Liver (tissue), 9 donors: ENCODE measurements around the gene FAM107A. TPM values are rescaled to one million over a fixed set of nuclear protein-coding genes. Genes with fewer than 3 reads are reported as not detected.

ENCODE experiments used
- DNase-seq: peaks from one replicate; pipeline ENCODE4 v3.0.0-alpha.2; 2017; ENCODE audit warnings: low spot score
- H3K27ac ChIP-seq, 2 donors: one replicate each; pipeline ENCODE4 v1.7.0; 2013; ENCODE audit warnings: inconsistent platforms in 2 of 2, low read length in 2 of 2, control low read depth in 1 of 2, low read depth in 1 of 2, mild to moderate bottlenecking in 1 of 2
- H3K27me3 ChIP-seq, 4 donors: one replicate each; pipeline versions ENCODE4 v1.6.1 to v1.7.0; 2013; ENCODE audit warnings: low read length in 3 of 4, inconsistent platforms in 1 of 4, mild to moderate bottlenecking in 1 of 4, moderate library complexity in 1 of 4; ENCODE audit not compliant: control insufficient read depth in 4 of 4, insufficient read depth in 4 of 4
- H3K36me3 ChIP-seq, 4 donors: one replicate each; pipeline versions ENCODE4 v1.6.1 to v1.7.0; 2013; ENCODE audit warnings: low read length in 3 of 4, mild to moderate bottlenecking in 3 of 4, low read depth in 1 of 4, moderate library complexity in 1 of 4; ENCODE audit not compliant: control insufficient read depth in 4 of 4, insufficient read depth in 3 of 4
- H3K4me1 ChIP-seq, 4 donors: one replicate each; pipeline versions ENCODE4 v1.6.1 to v1.7.0; 2013; ENCODE audit warnings: low read length in 3 of 4, mild to moderate bottlenecking in 3 of 4, moderate library complexity in 1 of 4; ENCODE audit not compliant: control insufficient read depth in 4 of 4, insufficient read depth in 4 of 4
- H3K4me3 ChIP-seq, 3 donors: one replicate each; pipeline versions ENCODE4 v1.6.1 to v1.7.0; 2013; ENCODE audit warnings: low read length in 3 of 3, control low read depth in 1 of 3, low read depth in 1 of 3, mild to moderate bottlenecking in 1 of 3
- H3K9ac ChIP-seq, 2 donors: one replicate each; pipeline ENCODE4 v1.7.0; 2013; ENCODE audit warnings: low read length in 2 of 2, mild to moderate bottlenecking in 2 of 2, moderate library complexity in 2 of 2, control low read depth in 1 of 2, low read depth in 1 of 2
- H3K9me3 ChIP-seq, 4 donors: one replicate each; pipeline versions ENCODE4 v1.6.1 to v1.7.0; 2013; ENCODE audit warnings: low read length in 3 of 4; ENCODE audit not compliant: control insufficient read depth in 4 of 4
- ATF3 ChIP-seq: IDR thresholded peaks from 2 replicates; pipeline ENCODE4 v1.6.1; 2016; ENCODE audit warnings: antibody characterized with exemption
- EGR1 ChIP-seq, 2 donors: IDR thresholded peaks; 2 replicates each; pipeline ENCODE4 v1.6.1; 2016 to 2018; ENCODE audit warnings: antibody characterized with exemption in 2 of 2, low read depth in 2 of 2
- FOXA1 ChIP-seq: IDR thresholded peaks from 2 replicates; pipeline ENCODE4 v1.6.1; 2016; ENCODE audit warnings: antibody characterized with exemption
- FOXA2 ChIP-seq: IDR thresholded peaks from 2 replicates; pipeline ENCODE4 v1.6.1; 2016; ENCODE audit warnings: antibody characterized with exemption
- GABPA ChIP-seq, 2 donors: IDR thresholded peaks in 1 of 2; conservative IDR thresholded peaks in 1 of 2; 2 replicates each; pipeline ENCODE4 v1.6.1; 2016; ENCODE audit warnings: antibody characterized with exemption in 2 of 2, mild to moderate bottlenecking in 1 of 2, moderate library complexity in 1 of 2
- HNF4A ChIP-seq, 2 donors: conservative IDR thresholded peaks; 2 replicates each; pipeline ENCODE4 v1.6.1; 2016; ENCODE audit warnings: antibody characterized with exemption in 2 of 2, mild to moderate bottlenecking in 2 of 2
- HNF4G ChIP-seq: IDR thresholded peaks from 2 replicates; pipeline ENCODE4 v1.6.1; 2016; ENCODE audit warnings: antibody characterized with exemption
- JUND ChIP-seq, 2 donors: IDR thresholded peaks; 2 replicates each; pipeline ENCODE4 v1.6.1; 2016; ENCODE audit warnings: antibody characterized with exemption in 2 of 2
- NR2F2 ChIP-seq: IDR thresholded peaks from 2 replicates; pipeline ENCODE4 v1.6.1; 2016; ENCODE audit warnings: antibody characterized with exemption
- RAD21 ChIP-seq, 2 donors: IDR thresholded peaks; 2 replicates each; pipeline ENCODE4 v1.6.1; 2016; ENCODE audit warnings: antibody characterized with exemption in 2 of 2, mild to moderate bottlenecking in 2 of 2
- RXRA ChIP-seq, 2 donors: IDR thresholded peaks; 2 replicates each; pipeline ENCODE4 v1.6.1; 2017 to 2018; ENCODE audit warnings: antibody characterized with exemption in 2 of 2, mild to moderate bottlenecking in 1 of 2
- SP1 ChIP-seq: IDR thresholded peaks from 2 replicates; pipeline ENCODE4 v1.6.1; 2018; ENCODE audit warnings: antibody characterized with exemption, mild to moderate bottlenecking
- TAF1 ChIP-seq: conservative IDR thresholded peaks from 2 replicates; pipeline ENCODE4 v1.6.1; 2016; ENCODE audit warnings: antibody characterized with exemption, mild to moderate bottlenecking
- YY1 ChIP-seq: IDR thresholded peaks from 2 replicates; pipeline ENCODE4 v1.6.1; 2016; ENCODE audit warnings: antibody characterized with exemption, mild to moderate bottlenecking
- whole genome bisulfite sequencing: extraction: QIAGEN DNeasy Blood & Tissue Kit; methylation state at CpG from one replicate; pipeline ENCODE4 v1.1.7; 2013; 5-methylcytosine and 5-hydroxymethylcytosine counted together
- polyA plus RNA-seq, 2 donors: library from polyadenylated mRNA; stranded (reverse) in 1 of 2; unstranded in 1 of 2; fragments of 200-250 nt in 1 of 2; fragments of >200 nt in 1 of 2; fragmentation: Nextera tagmentation in 1 of 2; extraction: Ambion mirVana in 1 of 2; gene quantifications; one replicate each; pipeline versions ENCODE4 v1.2.1 to v1.2.3, GENCODE V29; 2013 to 2015
- total RNA-seq, 2 donors: library from RNA; depleted of rRNA; stranded (reverse); fragments of >200 nt; gene quantifications; one replicate each; pipeline ENCODE4 v1.2.3, GENCODE V29; 2014
- TF ChIP-seq, protein P1 (sequence below): IDR thresholded peaks from 2 replicates; pipeline ENCODE4 v1.6.1; 2016; ENCODE audit warnings: antibody characterized with exemption
- TF ChIP-seq, protein P2 (sequence below): IDR thresholded peaks from 2 replicates; pipeline ENCODE4 v1.6.1; 2016; ENCODE audit warnings: antibody characterized with exemption, mild to moderate bottlenecking
- TF ChIP-seq, protein P3 (sequence below): IDR thresholded peaks from 2 replicates; pipeline ENCODE4 v1.6.1; 2016; ENCODE audit warnings: antibody characterized with exemption
- donor health status: healthy.
- donor health status: healthy.
- donor health status: healthy.
- donor health status: healthy.
- donor health status: healthy.

FAM107A gene
- total and polyA plus RNA-seq, 4 donors: 0.05 to 4.7 (median 1.4) TPM

- no peak overlapping the region for H3K4me3 ChIP-seq
- no peaks in the 10 kb centered on the region for H3K27me3 ChIP-seq
- TF ChIP-seq GABPA (IDR thresholded peaks at IDR 0.05 in 1 of 2, conservative IDR thresholded peaks at IDR 0.05 in 1 of 2) (no peak), SP1 (no peak), ATF3 (no peak), HNF4G (no peak), FOXA2 (no peak), EGR1 (IDR thresholded peaks at IDR 0.05; ENCODE audit: low read depth in 2 of 2) (no peak), YY1 (no peak), HNF4A (conservative IDR thresholded peaks at IDR 0.05) (no peak), RXRA (IDR thresholded peaks at IDR 0.05) (no peak), JUND (IDR thresholded peaks at IDR 0.05) (no peak), TAF1 (no peak), NR2F2 (no peak), RAD21 (IDR thresholded peaks at IDR 0.05) (no peak)
- TF ChIP-seq, protein P1, sequence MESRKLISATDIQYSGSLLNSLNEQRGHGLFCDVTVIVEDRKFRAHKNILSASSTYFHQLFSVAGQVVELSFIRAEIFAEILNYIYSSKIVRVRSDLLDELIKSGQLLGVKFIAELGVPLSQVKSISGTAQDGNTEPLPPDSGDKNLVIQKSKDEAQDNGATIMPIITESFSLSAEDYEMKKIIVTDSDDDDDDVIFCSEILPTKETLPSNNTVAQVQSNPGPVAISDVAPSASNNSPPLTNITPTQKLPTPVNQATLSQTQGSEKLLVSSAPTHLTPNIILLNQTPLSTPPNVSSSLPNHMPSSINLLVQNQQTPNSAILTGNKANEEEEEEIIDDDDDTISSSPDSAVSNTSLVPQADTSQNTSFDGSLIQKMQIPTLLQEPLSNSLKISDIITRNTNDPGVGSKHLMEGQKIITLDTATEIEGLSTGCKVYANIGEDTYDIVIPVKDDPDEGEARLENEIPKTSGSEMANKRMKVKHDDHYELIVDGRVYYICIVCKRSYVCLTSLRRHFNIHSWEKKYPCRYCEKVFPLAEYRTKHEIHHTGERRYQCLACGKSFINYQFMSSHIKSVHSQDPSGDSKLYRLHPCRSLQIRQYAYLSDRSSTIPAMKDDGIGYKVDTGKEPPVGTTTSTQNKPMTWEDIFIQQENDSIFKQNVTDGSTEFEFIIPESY: no peak
- TF ChIP-seq, protein P2, sequence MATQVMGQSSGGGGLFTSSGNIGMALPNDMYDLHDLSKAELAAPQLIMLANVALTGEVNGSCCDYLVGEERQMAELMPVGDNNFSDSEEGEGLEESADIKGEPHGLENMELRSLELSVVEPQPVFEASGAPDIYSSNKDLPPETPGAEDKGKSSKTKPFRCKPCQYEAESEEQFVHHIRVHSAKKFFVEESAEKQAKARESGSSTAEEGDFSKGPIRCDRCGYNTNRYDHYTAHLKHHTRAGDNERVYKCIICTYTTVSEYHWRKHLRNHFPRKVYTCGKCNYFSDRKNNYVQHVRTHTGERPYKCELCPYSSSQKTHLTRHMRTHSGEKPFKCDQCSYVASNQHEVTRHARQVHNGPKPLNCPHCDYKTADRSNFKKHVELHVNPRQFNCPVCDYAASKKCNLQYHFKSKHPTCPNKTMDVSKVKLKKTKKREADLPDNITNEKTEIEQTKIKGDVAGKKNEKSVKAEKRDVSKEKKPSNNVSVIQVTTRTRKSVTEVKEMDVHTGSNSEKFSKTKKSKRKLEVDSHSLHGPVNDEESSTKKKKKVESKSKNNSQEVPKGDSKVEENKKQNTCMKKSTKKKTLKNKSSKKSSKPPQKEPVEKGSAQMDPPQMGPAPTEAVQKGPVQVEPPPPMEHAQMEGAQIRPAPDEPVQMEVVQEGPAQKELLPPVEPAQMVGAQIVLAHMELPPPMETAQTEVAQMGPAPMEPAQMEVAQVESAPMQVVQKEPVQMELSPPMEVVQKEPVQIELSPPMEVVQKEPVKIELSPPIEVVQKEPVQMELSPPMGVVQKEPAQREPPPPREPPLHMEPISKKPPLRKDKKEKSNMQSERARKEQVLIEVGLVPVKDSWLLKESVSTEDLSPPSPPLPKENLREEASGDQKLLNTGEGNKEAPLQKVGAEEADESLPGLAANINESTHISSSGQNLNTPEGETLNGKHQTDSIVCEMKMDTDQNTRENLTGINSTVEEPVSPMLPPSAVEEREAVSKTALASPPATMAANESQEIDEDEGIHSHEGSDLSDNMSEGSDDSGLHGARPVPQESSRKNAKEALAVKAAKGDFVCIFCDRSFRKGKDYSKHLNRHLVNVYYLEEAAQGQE: no peak
- no peaks in the 10 kb centered on the region for H3K9me3 ChIP-seq
- no peaks in the 10 kb centered on the region for H3K36me3 ChIP-seq
- no peak for DNase-seq
- whole genome bisulfite sequencing: 98% methylated on average over 5 of the region's 5 CpGs
- no peak overlapping the region for H3K27ac ChIP-seq
- H3K9ac ChIP-seq: no peak overlapping the region
- H3K4me1 ChIP-seq: no peaks in the 10 kb centered on the region
Observed at GRCh38 chr3:58559586-58559985, 17.6 kb downstream of the FAM107A start.

DNA sequence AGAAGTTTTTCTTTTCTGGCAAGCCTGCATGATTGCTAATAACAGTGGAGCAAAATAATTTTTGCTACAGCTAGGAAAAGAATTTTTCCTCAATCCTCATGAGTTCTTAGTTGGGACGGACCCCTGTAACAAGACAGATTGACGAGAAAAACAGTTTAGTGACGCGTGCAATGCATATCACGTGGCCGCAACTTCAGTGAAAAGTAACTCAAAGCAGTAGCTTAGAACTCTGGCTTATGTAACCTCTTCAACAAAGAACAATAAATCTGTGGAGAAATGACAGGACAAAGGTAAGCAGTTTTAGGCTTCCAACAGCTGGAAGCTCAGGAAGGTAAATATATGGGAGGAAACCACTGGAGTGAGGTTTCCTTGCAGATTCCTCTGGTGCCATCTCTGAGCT is 19.7 kb downstream of the FAM107A start:
- Histone ChIP-seq H3K4me3 (no peak overlapping the region), H3K9me3 (no peaks in the 10 kb centered on the region), H3K27me3 (no peaks in the 10 kb centered on the region), H3K4me1 (no peaks in the 10 kb centered on the region), H3K36me3 (no peaks in the 10 kb centered on the region), H3K27ac (no peak overlapping the region), H3K9ac (no peak overlapping the region)
- 93% methylated on average over 6 of the region's 6 CpGs for WGBS
- DNase-seq: no peak
- TF ChIP-seq ATF3 (no peak), HNF4G (no peak), FOXA2 (no peak), NR2F2 (no peak), TAF1 (no peak), YY1 (no peak), JUND (IDR thresholded peaks at IDR 0.05) (no peak), RXRA (IDR thresholded peaks at IDR 0.05) (no peak), EGR1 (IDR thresholded peaks at IDR 0.05; ENCODE audit: low read depth in 2 of 2) (no peak), FOXA1 (no peak)
- TF ChIP-seq, protein P3, sequence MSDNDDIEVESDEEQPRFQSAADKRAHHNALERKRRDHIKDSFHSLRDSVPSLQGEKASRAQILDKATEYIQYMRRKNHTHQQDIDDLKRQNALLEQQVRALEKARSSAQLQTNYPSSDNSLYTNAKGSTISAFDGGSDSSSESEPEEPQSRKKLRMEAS: no peak
- TF ChIP-seq, protein P1: no peak
